ENCODE results near the gene POLR3A. TPM values are rescaled to one million over a fixed set of nuclear protein-coding genes. Genes with fewer than 3 reads are reported as not detected.

Gene POLR3A
- total and polyA plus RNA-seq, 2 of the 13 experiments (the other 11 are each of a cell fraction or from before 2014, with no cell fraction given): 13.6 to 19.2 TPM

DNA sequence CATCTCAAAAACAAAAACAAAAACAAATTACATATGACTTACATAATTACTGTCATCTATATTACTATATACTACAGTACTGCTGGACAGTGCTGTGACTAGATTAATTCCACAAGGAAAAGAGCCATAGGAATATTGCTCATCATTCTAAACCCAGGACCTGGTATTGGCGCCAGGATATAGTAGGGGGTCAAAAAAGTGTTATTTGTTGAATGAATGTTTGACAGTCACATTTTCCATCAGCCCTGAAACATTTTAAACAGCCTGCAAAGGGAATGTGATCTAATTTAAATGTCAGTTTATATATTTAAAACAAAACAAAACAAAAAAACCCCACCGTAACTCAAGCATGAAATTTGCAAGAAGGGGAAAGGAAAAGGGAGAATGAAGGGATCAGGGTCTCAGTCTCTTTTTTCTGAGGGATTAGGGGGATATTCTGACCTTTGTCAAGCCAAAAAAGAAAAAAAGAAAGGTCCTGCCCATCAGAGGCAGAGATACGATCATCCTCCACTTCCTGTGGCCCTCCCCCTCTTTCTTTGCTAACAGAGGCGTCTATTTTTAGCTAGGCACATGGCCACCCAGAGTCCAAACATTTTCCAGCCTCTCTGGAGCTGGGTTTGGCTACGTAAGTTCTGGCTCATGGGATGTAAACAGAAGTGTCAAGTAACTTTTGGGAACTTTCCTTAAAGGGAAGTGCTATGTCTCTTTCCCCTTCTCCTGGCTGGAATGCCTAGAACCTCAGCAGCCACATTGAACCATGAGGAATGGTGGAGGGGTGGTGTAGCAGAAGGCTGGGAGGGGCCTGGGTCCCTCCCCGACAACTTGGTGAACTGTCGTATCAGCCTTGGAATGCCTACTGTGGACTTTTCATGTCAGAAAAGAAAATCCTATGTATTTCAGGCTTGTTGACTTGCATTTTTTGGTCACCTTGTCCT, 58.2 kb downstream of the POLR3A start (continued):
- no peak for TF ChIP-seq ZNF431 (CRISPR knock-in tag; IDR thresholded peaks at IDR 0.05; ENCODE audit: borderline replicate concordance, low read depth)
- peak; percentile 57 for TF ChIP-seq TGIF2 (CRISPR knock-in tag; IDR thresholded peaks at IDR 0.05)
- TF ChIP-seq, protein P1, sequence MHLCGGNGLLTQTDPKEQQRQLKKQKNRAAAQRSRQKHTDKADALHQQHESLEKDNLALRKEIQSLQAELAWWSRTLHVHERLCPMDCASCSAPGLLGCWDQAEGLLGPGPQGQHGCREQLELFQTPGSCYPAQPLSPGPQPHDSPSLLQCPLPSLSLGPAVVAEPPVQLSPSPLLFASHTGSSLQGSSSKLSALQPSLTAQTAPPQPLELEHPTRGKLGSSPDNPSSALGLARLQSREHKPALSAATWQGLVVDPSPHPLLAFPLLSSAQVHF (CRISPR knock-in tag; IDR thresholded peaks at IDR 0.05): no peak
- TF ChIP-seq TBX2 (CRISPR knock-in tag; IDR thresholded peaks at IDR 0.05; ENCODE audit: borderline replicate concordance): peak; percentile 43; the same call in 1 of the 2 replicates
- no peak for TF ChIP-seq FOXA1 (IDR thresholded peaks at IDR 0.05)
- peak; percentile 7; the same call in 1 of the 2 replicates for TF ChIP-seq FOXA1 (CRISPR knock-in tag; IDR thresholded peaks at IDR 0.05)
- peak; percentile 71 for TF ChIP-seq NR2F6 (IDR thresholded peaks at IDR 0.05)
- peak; percentile 56; the same call in 1 of the 2 replicates for TF ChIP-seq NR2F6 (CRISPR knock-in tag; IDR thresholded peaks at IDR 0.05)
- TF ChIP-seq, protein P2, sequence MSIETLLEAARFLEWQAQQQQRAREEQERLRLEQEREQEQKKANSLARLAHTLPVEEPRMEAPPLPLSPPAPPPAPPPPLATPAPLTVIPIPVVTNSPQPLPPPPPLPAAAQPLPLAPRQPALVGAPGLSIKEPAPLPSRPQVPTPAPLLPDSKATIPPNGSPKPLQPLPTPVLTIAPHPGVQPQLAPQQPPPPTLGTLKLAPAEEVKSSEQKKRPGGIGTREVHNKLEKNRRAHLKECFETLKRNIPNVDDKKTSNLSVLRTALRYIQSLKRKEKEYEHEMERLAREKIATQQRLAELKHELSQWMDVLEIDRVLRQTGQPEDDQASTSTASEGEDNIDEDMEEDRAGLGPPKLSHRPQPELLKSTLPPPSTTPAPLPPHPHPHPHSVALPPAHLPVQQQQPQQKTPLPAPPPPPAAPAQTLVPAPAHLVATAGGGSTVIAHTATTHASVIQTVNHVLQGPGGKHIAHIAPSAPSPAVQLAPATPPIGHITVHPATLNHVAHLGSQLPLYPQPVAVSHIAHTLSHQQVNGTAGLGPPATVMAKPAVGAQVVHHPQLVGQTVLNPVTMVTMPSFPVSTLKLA (IDR thresholded peaks at IDR 0.05): peak; percentile 50; the same call in 1 of the 2 replicates
- TF ChIP-seq, protein P3, sequence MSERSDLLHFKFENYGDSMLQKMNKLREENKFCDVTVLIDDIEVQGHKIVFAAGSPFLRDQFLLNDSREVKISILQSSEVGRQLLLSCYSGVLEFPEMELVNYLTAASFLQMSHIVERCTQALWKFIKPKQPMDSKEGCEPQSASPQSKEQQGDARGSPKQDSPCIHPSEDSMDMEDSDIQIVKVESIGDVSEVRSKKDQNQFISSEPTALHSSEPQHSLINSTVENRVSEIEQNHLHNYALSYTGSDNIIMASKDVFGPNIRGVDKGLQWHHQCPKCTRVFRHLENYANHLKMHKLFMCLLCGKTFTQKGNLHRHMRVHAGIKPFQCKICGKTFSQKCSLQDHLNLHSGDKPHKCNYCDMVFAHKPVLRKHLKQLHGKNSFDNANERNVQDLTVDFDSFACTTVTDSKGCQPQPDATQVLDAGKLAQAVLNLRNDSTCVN (CRISPR knock-in tag; IDR thresholded peaks at IDR 0.05; ENCODE audit: borderline replicate concordance): peak; percentile 55; the same call in 1 of the 2 replicates
- TF ChIP-seq RBM22 (optimal IDR thresholded peaks at IDR 0.05; ENCODE audit: low read length): peak; percentile 19
- TF ChIP-seq SIX4 (CRISPR knock-in tag; IDR thresholded peaks at IDR 0.05): peak; percentile 81
- TF ChIP-seq, protein P4, sequence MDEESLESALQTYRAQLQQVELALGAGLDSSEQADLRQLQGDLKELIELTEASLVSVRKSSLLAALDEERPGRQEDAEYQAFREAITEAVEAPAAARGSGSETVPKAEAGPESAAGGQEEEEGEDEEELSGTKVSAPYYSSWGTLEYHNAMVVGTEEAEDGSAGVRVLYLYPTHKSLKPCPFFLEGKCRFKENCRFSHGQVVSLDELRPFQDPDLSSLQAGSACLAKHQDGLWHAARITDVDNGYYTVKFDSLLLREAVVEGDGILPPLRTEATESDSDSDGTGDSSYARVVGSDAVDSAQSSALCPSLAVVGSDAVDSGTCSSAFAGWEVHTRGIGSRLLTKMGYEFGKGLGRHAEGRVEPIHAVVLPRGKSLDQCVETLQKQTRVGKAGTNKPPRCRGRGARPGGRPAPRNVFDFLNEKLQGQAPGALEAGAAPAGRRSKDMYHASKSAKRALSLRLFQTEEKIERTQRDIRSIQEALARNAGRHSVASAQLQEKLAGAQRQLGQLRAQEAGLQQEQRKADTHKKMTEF (CRISPR knock-in tag; IDR thresholded peaks at IDR 0.05): peak; percentile 75
- TF ChIP-seq, protein P5, sequence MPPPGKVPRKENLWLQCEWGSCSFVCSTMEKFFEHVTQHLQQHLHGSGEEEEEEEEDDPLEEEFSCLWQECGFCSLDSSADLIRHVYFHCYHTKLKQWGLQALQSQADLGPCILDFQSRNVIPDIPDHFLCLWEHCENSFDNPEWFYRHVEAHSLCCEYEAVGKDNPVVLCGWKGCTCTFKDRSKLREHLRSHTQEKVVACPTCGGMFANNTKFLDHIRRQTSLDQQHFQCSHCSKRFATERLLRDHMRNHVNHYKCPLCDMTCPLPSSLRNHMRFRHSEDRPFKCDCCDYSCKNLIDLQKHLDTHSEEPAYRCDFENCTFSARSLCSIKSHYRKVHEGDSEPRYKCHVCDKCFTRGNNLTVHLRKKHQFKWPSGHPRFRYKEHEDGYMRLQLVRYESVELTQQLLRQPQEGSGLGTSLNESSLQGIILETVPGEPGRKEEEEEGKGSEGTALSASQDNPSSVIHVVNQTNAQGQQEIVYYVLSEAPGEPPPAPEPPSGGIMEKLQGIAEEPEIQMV (CRISPR knock-in tag; IDR thresholded peaks at IDR 0.05; ENCODE audit: low read depth): no peak
- TF ChIP-seq ATM (IDR thresholded peaks at IDR 0.05; ENCODE audit: borderline replicate concordance): no peak
- TF ChIP-seq, protein P6, sequence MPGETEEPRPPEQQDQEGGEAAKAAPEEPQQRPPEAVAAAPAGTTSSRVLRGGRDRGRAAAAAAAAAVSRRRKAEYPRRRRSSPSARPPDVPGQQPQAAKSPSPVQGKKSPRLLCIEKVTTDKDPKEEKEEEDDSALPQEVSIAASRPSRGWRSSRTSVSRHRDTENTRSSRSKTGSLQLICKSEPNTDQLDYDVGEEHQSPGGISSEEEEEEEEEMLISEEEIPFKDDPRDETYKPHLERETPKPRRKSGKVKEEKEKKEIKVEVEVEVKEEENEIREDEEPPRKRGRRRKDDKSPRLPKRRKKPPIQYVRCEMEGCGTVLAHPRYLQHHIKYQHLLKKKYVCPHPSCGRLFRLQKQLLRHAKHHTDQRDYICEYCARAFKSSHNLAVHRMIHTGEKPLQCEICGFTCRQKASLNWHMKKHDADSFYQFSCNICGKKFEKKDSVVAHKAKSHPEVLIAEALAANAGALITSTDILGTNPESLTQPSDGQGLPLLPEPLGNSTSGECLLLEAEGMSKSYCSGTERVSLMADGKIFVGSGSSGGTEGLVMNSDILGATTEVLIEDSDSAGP (CRISPR knock-in tag; IDR thresholded peaks at IDR 0.05; ENCODE audit: borderline replicate concordance): peak; percentile 44
- peak; percentile 23; the same call in 1 of the 2 replicates for TF ChIP-seq TAF1 (CRISPR knock-in tag; IDR thresholded peaks at IDR 0.05)
- TF ChIP-seq MTA3 (CRISPR knock-in tag; IDR thresholded peaks at IDR 0.05): no peak
